Activated CD4-positive, alpha-beta memory T cell treated with anti-CD3 and anti-CD28 coated beads, Interleukin-2, amount 10 ng/mL, durations not matched to agents 7 days and 5 days (primary cell): ENCODE measurements around the gene ESRRA. TPM values are rescaled to one million over a fixed set of nuclear protein-coding genes. Genes with fewer than 3 reads are reported as not detected.

Experiments
- CTCF ChIA-PET: fragments of 350-600 bp; sonication (Branson Sonifier 250); formaldehyde crosslinking; loops from one replicate; lab custom pipeline; 2021; ENCODE audit warnings: antibody characterized with exemption, inconsistent platforms; lab: Charles Lee
- POLR2A ChIA-PET: fragments of 350-600 bp; sonication (Branson Sonifier 250); formaldehyde crosslinking; loops from one replicate; lab custom pipeline; 2021; ENCODE audit warnings: antibody characterized with exemption; lab: Charles Lee
- DNase-seq: peaks from one replicate; pipeline ENCODE4 v3.0.0-alpha.2; 2020
- H3K27ac Mint-ChIP-seq: one replicate; pipeline ENCODE4 v1.8.0; 2021; ENCODE audit warnings: mild to moderate bottlenecking, mixed read lengths
- H3K27me3 Mint-ChIP-seq: one replicate; pipeline ENCODE4 v1.8.0; 2021; ENCODE audit warnings: mixed read lengths
- H3K36me3 Mint-ChIP-seq: one replicate; pipeline ENCODE4 v1.8.0; 2021; ENCODE audit warnings: low read depth, mixed read lengths
- H3K4me1 Mint-ChIP-seq: one replicate; pipeline ENCODE4 v1.8.0; 2021; ENCODE audit warnings: mixed read lengths
- H3K4me3 Mint-ChIP-seq: one replicate; pipeline ENCODE4 v1.8.0; 2021; ENCODE audit warnings: mild to moderate bottlenecking, mixed read lengths
- H3K9me3 Mint-ChIP-seq: one replicate; pipeline ENCODE4 v1.8.0; 2021; ENCODE audit warnings: mixed read lengths
- total RNA-seq, 2 experiments: library from RNA; stranded (reverse); gene quantifications; one replicate each; pipeline ENCODE4 v1.2.3, GENCODE V29; 2021

ESRRA gene
- total RNA-seq, 2 experiments from 2014 or later: 38.5 to 42.2 TPM

- no peak for DNase-seq
- Mint-ChIP-seq H3K27ac (no peak overlapping the region), H3K9me3 (no peaks in the 10 kb centered on the region), H3K36me3 (peaks cover 48% of the 10 kb centered on the region), H3K4me1 (peaks cover 43% of the 10 kb centered on the region), H3K27me3 (no peaks in the 10 kb centered on the region), H3K4me3 (peak overlapping the region; percentile 92)
- ChIA-PET POLR2A (interaction anchor here (0.9 to 5.1 kb wide), 7 partner anchors 11 to 293 kb away, joined by 3 to 29 read pairs (median 4); partner anchors contain the start of genes PRDX5 and TRMT112), CTCF (interaction anchor here (1.1 to 4.1 kb wide), 9 partner anchors 18 to 328 kb away, joined by 3 to 28 read pairs (median 7); partner anchors contain the start of genes PRDX5 and TRMT112)
Measured at GRCh38 chr11:64360448-64360921, 55.2 kb downstream of the ESRRA start.

GRCh38 chr11:64361659-64362058 is 56.3 kb downstream of the ESRRA start:
- no peak overlapping the region for H3K27ac Mint-ChIP-seq
- H3K4me3 Mint-ChIP-seq: no peak overlapping the region
- CTCF ChIA-PET: no interaction called here
- POLR2A ChIA-PET: no interaction called here
- peaks cover 39% of the 10 kb centered on the region for H3K4me1 Mint-ChIP-seq
- H3K9me3 Mint-ChIP-seq: no peaks in the 10 kb centered on the region
- H3K27me3 Mint-ChIP-seq: no peaks in the 10 kb centered on the region
- DNase-seq: no peak
- peaks cover 60% of the 10 kb centered on the region for H3K36me3 Mint-ChIP-seq

- Mint-ChIP-seq H3K27ac (no peak overlapping the region), H3K9me3 (no peaks in the 10 kb centered on the region), H3K36me3 (peaks cover 62% of the 10 kb centered on the region), H3K4me1 (peaks cover 37% of the 10 kb centered on the region), H3K27me3 (no peaks in the 10 kb centered on the region), H3K4me3 (no peak overlapping the region)
- CTCF ChIA-PET: no interaction called here
- no peak for DNase-seq
- POLR2A ChIA-PET: no interaction called here
Measured at GRCh38 chr11:64362339-64362738, 57.0 kb downstream of the ESRRA start.

GRCh38 chr11:64364435-64364834 is 59.1 kb downstream of the ESRRA start:
- Mint-ChIP-seq H3K9me3 (no peaks in the 10 kb centered on the region), H3K27ac (no peak overlapping the region), H3K36me3 (peaks cover 70% of the 10 kb centered on the region), H3K4me3 (no peak overlapping the region), H3K27me3 (no peaks in the 10 kb centered on the region), H3K4me1 (peaks cover 26% of the 10 kb centered on the region)
- CTCF ChIA-PET: no interaction called here
- DNase-seq: no peak
- POLR2A ChIA-PET: interaction anchor here (0.6 kb wide), 1 partner anchor 10 kb away, joined by 3 read pairs; no protein-coding TSS in a partner anchor

- H3K4me1 Mint-ChIP-seq: peaks cover 21% of the 10 kb centered on the region
- ChIA-PET CTCF (no interaction called here), POLR2A (interaction anchor here (0.6 kb wide), 1 partner anchor 10 kb away, joined by 3 read pairs; no protein-coding TSS in a partner anchor)
- DNase-seq: no peak
- H3K9me3 Mint-ChIP-seq: no peaks in the 10 kb centered on the region
- H3K4me3 Mint-ChIP-seq: no peak overlapping the region
- H3K27me3 Mint-ChIP-seq: no peaks in the 10 kb centered on the region
- H3K36me3 Mint-ChIP-seq: peaks cover 69% of the 10 kb centered on the region
- H3K27ac Mint-ChIP-seq: no peak overlapping the region
Measured at GRCh38 chr11:64364911-64365310, 59.6 kb downstream of the ESRRA start.

Other genes with a start within 250 kb of the ESRRA start
- gene MACROD1, start 139.4 kb upstream of the ESRRA start, total RNA-seq: 1 to 10 TPM; 8.8 to 9.1 TPM
- gene STIP1, start 119.4 kb upstream of the ESRRA start, total RNA-seq: 100 to 1,000 TPM; 258 to 269 TPM
- gene FERMT3, start 98.8 kb upstream of the ESRRA start, total RNA-seq: 100 to 1,000 TPM; 195 to 199 TPM
- 10 to 100 TPM; 34.7 to 35.3 TPM for gene TRPT1, start 79.3 kb upstream of the ESRRA start, total RNA-seq
- 10 to 100 TPM; 84.8 to 90.6 TPM for gene NUDT22, start 79.2 kb upstream of the ESRRA start, total RNA-seq
- 10 to 100 TPM; 40.8 to 42.0 TPM for gene DNAJC4, start 75.0 kb upstream of the ESRRA start, total RNA-seq
- 10 to 100 TPM; 49.1 to 58.5 TPM for gene VEGFB, start 70.9 kb upstream of the ESRRA start, total RNA-seq
- gene FKBP2, start 64.4 kb upstream of the ESRRA start, total RNA-seq: 10 to 100 TPM; 26.4 to 27.9 TPM
- gene PPP1R14B, start 58.6 kb upstream of the ESRRA start, total RNA-seq: 100 to 1,000 TPM in 1 of 2 experiments, 10 to 100 TPM in 1; 96.9 to 105 TPM
- 10 to 100 TPM; 12.5 to 14.0 TPM for gene PLCB3, start 54.0 kb upstream of the ESRRA start, total RNA-seq
- 10 to 100 TPM; 36.5 to 39.2 TPM for gene BAD, start 20.9 kb upstream of the ESRRA start, total RNA-seq
- gene GPR137, start 19.7 kb upstream of the ESRRA start, total RNA-seq: 10 to 100 TPM; 31.4 to 37.9 TPM
- gene KCNK4, start 14.2 kb upstream of the ESRRA start, total RNA-seq: under 1 TPM in 1 of 2 experiments, not detected in 1; 0.15 TPM
- gene CATSPERZ, start 5.2 kb upstream of the ESRRA start, total RNA-seq: not detected
- 100 to 1,000 TPM; 137 to 145 TPM for gene TRMT112, start 12.0 kb downstream of the ESRRA start, total RNA-seq
- 100 to 1,000 TPM; 137 to 139 TPM for gene PRDX5, start 12.6 kb downstream of the ESRRA start, total RNA-seq
- 100 to 1,000 TPM in 1 of 2 experiments, 10 to 100 TPM in 1; 99.1 to 106 TPM for gene CCDC88B, start 34.7 kb downstream of the ESRRA start, total RNA-seq
- gene RPS6KA4, start 53.6 kb downstream of the ESRRA start, total RNA-seq: 10 to 100 TPM; 40.2 to 43.5 TPM